Heart left ventricle (tissue), 16 donors: ENCODE data around the gene PTPN3. TPM values are rescaled to one million over a fixed set of nuclear protein-coding genes. Genes with fewer than 3 reads are reported as not detected.

Experiments
- ATAC-seq, 4 donors: fragments of 200-7000 bp; cut with Tn5 transposase; one replicate each; pipeline ENCODE4 v1.9.1; 2020 to 2022; ENCODE audit warnings: moderate library complexity in 4 of 4, mild to moderate bottlenecking in 3 of 4, moderate number of reproducible peaks in 1 of 4
- DNase-seq, 5 donors: peaks; one replicate each; pipeline ENCODE4 v3.0.0-alpha.2; 2020
- H3K27ac ChIP-seq, 12 donors: fragments of 200-600 bp; sonication (generic) in 4 of 12; one replicate each; pipeline versions ENCODE4 v1.5.0 to v1.8.0; 2016 to 2022; ENCODE audit warnings: mild to moderate bottlenecking in 2 of 12
- H3K27me3 ChIP-seq, 9 donors: fragments of 200-600 bp; sonication (generic) in 2 of 9; one replicate each; pipeline versions ENCODE4 v1.5.1 to v1.8.0; 2016 to 2022; ENCODE audit warnings: mild to moderate bottlenecking in 3 of 9
- H3K36me3 ChIP-seq, 9 donors: fragments of 200-600 bp; sonication (generic) in 2 of 9; one replicate each; pipeline versions ENCODE4 v1.5.0 to v1.8.0; 2018 to 2022; ENCODE audit warnings: mild to moderate bottlenecking in 2 of 9
- H3K4me1 ChIP-seq, 12 donors: fragments of 200-600 bp; sonication (generic) in 4 of 12; one replicate each; pipeline versions ENCODE4 v1.5.0 to v1.8.0; 2016 to 2022; ENCODE audit warnings: mild to moderate bottlenecking in 3 of 12
- H3K4me3 ChIP-seq, 12 donors: fragments of 200-600 bp; sonication (generic) in 4 of 12; one replicate each; pipeline versions ENCODE4 v1.5.0 to v1.8.0; 2017 to 2022; ENCODE audit warnings: mild to moderate bottlenecking in 9 of 12, moderate library complexity in 4 of 12
- H3K9me3 ChIP-seq, 12 donors: fragments of 200-600 bp; sonication (generic) in 4 of 12; one replicate each; pipeline versions ENCODE4 v1.5.0 to v1.8.0; 2016 to 2022; ENCODE audit warnings: mild to moderate bottlenecking in 1 of 12
- POLR2A ChIP-seq, 2 donors: fragments of 450-650 bp; IDR thresholded peaks; one replicate each; pipeline ENCODE4 v1.6.1; 2017; ENCODE audit warnings: antibody characterized with exemption in 2 of 2, mild to moderate bottlenecking in 2 of 2, moderate library complexity in 2 of 2
- WGBS, 4 donors: extraction: QIAGEN DNeasy Blood & Tissue Kit in 2 of 4; methylation state at CpG; one replicate each; pipeline versions ENCODE4 v1.1.5 to v1.1.7; 2013 to 2018; 5-methylcytosine and 5-hydroxymethylcytosine counted together
- intact Hi-C, 10 donors: fragments of 100-400 bp; cut with DNase I; formaldehyde crosslinking; loops; one replicate each; pipeline versions ENCODE4 v1.11.1 to v1.14.2; 2022
- polyA plus RNA-seq, 2 donors: library from polyadenylated mRNA; stranded (reverse); fragments of 200-250 nt; gene quantifications; one replicate each; pipeline ENCODE4 v1.2.3, GENCODE V29; 2013
- total RNA-seq, 9 donors: library from RNA; depleted of rRNA in 2 of 9; stranded (reverse); fragments of >200 nt in 2 of 9; fragmentation: NEBNext Ultra II Directional in 3 of 9; extraction: Animal tissue kit (Norgen Biotek cat#: 25700) in 3 of 9; gene quantifications; one replicate each; pipeline versions ENCODE4 v1.1.0 to v1.2.4, GENCODE V29; 2016 to 2023
- TF ChIP-seq, protein P1 (sequence below), 12 donors: fragments of 200-600 bp; sonication (generic) in 4 of 12; IDR thresholded peaks; one replicate each; pipeline versions ENCODE4 v1.5.0 to v1.8.0; 2018 to 2022; ENCODE audit warnings: antibody characterized with exemption in 12 of 12, mild to moderate bottlenecking in 5 of 12
- donor health status: ischemic (EF 13 %, LVEDD 7.1; RV severe dilation, severe dysfunction).
- donor health status: healthy with polysubstance abuse.
- donor health status: DM: no; HTN: yes; CAD: no.
- donor health status: DM: no; HTN: no; CAD: no.
- donor health status: ischemic (EF 25% LVEDD 6.9; RV normal size, moderate dysfunction).
- donor health status: ischemic (EF 25% LVEDD 5.7; RV mildly dilated, moderate dysfunction).
- donor health status: healthy.
- donor health status: DM: yes; HTN: yes; CAD: no.
- donor health status: ischemic (EF 35%, LVEDD 5.7; RV mildly dilated, moderate dysfunction).
- donor health status: nonischemic (EF 11% LVEDD 7.7; RV severe dilation, severe dysfunction).
- donor health status: DM: yes; HTN: yes; CAD: no.
- donor health status: PGD.
- donor health status: ischemic (EF 29% LVEDD 5.4; RV normal size, mild dysfunction).
- donor health status: nonischemic (EF 23%, LVEDD 6.1; RV moderate dilation, normal function).

The PTPN3 gene
- total and polyA plus RNA-seq, 11 donors = 6.9 to 77.0 (median 51.7) TPM

DNA sequence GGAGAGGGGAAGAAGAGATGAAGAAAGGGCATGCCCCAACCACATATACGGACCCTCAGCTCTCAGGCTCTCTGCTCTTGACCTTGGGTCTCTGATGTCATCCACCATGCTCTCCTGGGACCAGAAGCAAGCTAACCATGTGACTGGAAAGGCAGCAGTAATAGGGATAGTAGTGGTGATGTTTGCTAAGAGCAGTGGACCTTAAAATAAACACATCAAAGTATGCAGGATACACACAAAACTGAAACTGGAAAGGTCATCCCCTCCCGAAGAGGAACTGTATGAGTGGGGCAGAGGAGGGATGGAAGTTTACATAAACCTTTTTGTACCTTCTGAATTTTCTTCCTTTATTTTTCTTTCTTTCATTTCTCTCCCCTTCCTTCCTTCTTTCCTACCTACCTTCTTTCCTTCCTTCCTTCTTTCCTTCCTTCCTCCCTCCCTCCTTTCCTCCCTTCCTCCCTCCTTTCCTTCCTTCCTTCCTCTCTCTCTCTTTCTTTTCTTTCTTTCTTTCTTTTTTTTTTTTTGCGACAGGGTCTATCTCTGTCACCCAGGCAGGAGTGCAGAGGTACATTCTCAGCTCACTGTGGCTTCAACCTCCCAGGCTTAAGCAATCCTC, 8.1 kb upstream of the PTPN3 start:
- H3K27ac ChIP-seq = no peak overlapping the region
- peaks cover 0 to 6% (median 0%) of the 10 kb centered on the region in 9 donors for H3K27me3 ChIP-seq
- TF ChIP-seq, protein P1, sequence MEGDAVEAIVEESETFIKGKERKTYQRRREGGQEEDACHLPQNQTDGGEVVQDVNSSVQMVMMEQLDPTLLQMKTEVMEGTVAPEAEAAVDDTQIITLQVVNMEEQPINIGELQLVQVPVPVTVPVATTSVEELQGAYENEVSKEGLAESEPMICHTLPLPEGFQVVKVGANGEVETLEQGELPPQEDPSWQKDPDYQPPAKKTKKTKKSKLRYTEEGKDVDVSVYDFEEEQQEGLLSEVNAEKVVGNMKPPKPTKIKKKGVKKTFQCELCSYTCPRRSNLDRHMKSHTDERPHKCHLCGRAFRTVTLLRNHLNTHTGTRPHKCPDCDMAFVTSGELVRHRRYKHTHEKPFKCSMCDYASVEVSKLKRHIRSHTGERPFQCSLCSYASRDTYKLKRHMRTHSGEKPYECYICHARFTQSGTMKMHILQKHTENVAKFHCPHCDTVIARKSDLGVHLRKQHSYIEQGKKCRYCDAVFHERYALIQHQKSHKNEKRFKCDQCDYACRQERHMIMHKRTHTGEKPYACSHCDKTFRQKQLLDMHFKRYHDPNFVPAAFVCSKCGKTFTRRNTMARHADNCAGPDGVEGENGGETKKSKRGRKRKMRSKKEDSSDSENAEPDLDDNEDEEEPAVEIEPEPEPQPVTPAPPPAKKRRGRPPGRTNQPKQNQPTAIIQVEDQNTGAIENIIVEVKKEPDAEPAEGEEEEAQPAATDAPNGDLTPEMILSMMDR (IDR thresholded peaks at IDR 0.05) = no peak
- TF ChIP-seq POLR2A (IDR thresholded peaks at IDR 0.05) = no peak
- no peak overlapping the region for H3K4me3 ChIP-seq
- H3K9me3 ChIP-seq = no peaks in the 10 kb centered on the region
- ATAC-seq = peak in 1 of 4 donors; percentile 20
- DNase-seq = no peak
- intact Hi-C loops = no loop called here
- H3K36me3 ChIP-seq = no peaks in the 10 kb centered on the region
- 51 to 57% (median 53%) methylated on average over 3 of the region's 3 CpGs for WGBS, 4 donors
- H3K4me1 ChIP-seq = no peaks in the 10 kb centered on the region

DNA sequence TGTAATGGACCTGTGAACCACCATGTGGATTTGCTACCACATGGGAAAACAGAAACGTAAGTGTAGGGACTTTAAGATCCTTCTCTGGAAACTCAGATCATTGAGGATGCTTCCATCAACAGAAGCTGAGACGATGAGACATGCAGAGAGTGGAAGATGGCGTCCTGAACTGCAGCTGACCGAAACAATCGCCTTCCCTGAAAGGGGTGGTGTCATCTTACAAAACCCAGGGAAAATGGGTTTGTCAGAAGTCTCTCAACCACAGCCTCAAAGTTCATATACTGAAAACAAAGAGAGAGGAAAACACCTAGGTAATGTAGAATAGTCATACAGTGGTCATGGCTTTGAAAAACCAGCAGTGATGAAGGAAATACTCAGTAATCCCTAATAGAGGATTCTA, 6.6 kb upstream of the PTPN3 start:
- TF ChIP-seq, protein P1 (IDR thresholded peaks at IDR 0.05) = no peak
- TF ChIP-seq POLR2A (IDR thresholded peaks at IDR 0.05) = no peak
- no peaks in the 10 kb centered on the region for H3K36me3 ChIP-seq
- H3K27ac ChIP-seq = no peak overlapping the region
- no peak for DNase-seq
- no peak overlapping the region for H3K4me3 ChIP-seq
- no peaks in the 10 kb centered on the region for H3K9me3 ChIP-seq
- intact Hi-C loops = no loop called here
- WGBS, 4 donors = 68 to 77% (median 73%) methylated on average over 5 of the region's 5 CpGs
- ATAC-seq = no peak
- peaks cover 0 to 19% (median 3%) of the 10 kb centered on the region in 9 donors for H3K27me3 ChIP-seq
- H3K4me1 ChIP-seq = peaks cover 0 to 3% (median 0%) of the 10 kb centered on the region in 12 donors

DNA sequence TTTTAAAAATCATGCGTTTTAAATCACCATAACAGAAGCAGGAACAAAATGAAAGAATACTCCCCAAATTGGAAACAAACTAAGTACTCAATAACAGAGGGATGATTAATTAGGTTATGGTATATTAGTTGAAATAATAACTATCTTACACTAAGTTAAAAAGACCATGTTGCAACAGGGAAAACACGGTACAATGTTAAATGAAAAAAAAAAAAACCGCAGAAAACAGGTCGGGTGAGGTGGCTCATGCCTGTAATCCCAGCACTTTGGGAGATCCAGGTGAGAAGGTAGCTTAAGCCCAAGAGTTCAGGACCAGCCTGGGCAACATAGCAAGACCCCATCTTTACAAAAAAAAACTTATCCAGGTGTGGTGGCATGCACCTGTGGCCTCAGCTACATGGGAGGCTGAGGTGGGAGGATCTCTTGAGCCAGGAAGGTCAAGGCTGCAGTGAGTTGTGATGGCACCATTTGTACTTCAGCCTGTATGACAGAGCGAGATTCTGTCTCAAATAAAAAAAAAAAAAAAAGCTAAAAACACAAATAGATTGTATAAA, 2.4 kb upstream of the PTPN3 start:
- WGBS, 4 donors = 73 to 81% (median 76%) methylated on average over 5 of the region's 5 CpGs
- TF ChIP-seq, protein P1 (IDR thresholded peaks at IDR 0.05) = no peak
- no peak for TF ChIP-seq POLR2A (IDR thresholded peaks at IDR 0.05)
- intact Hi-C loops = no loop called here
- ATAC-seq (no peak), DNase-seq (no peak)
- peak overlapping the region in 2 of 12 donors; percentile 39 to 47 for H3K4me3 ChIP-seq
- H3K27me3 ChIP-seq = peaks cover 0 to 51% (median 4%) of the 10 kb centered on the region in 9 donors
- H3K36me3 ChIP-seq = no peaks in the 10 kb centered on the region
- no peak overlapping the region for H3K27ac ChIP-seq
- H3K9me3 ChIP-seq = no peaks in the 10 kb centered on the region
- peaks cover 0 to 20% (median 6%) of the 10 kb centered on the region in 12 donors for H3K4me1 ChIP-seq

DNA sequence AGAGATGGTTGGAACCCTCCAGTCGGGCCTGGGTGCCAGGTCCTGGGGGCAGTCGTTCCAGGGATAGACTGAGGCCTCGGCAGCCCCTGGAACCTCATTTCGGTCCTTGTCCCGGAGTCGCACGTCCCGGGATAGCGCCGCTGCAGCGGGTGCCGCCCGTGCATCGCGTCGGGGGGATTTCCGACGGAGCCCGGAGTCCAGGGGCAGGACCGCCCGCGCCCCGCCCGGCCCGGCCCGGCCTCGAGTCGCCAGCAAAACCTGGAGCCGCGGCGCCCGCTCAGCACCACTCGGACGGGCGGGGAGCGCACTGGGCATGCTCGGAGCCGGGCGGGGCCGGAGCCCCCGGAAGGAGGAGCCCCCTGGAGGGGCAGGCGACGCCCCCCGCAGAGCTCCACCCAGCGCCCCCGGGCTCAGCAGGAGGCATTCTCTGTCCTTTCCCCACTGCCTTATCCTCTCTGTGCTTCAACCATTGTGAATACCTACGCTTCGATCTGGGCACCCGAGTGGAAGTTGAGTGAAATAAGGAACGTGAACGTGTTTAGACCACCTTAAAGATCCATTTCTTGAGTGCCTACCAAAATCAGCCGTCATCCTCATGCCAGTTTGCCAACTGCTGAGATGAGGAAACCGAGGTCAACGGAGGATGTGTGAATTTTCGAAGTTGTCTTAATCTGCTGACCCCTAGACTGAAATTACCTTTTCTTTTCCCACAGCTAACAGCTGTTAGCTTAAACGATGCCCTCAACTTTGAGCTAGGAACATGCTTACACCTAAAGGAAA, 1.7 kb upstream of the PTPN3 start:
- TF ChIP-seq, protein P1 (IDR thresholded peaks at IDR 0.05) = no peak
- TF ChIP-seq POLR2A (IDR thresholded peaks at IDR 0.05) = no peak
- Histone ChIP-seq H3K4me1 (peaks cover 0 to 20% (median 6%) of the 10 kb centered on the region in 12 donors), H3K36me3 (no peaks in the 10 kb centered on the region), H3K9me3 (no peaks in the 10 kb centered on the region), H3K27ac (peak overlapping the region in 1 of 12 donors; percentile 39), H3K27me3 (peaks cover 0 to 56% (median 5%) of the 10 kb centered on the region in 9 donors), H3K4me3 (peak overlapping the region in 11 of 12 donors; percentile 22 to 61 (median 47))
- ATAC-seq (peak; percentile 78 to 95 (median 92)), DNase-seq (peak; percentile 66 to 74 (median 73))
- intact Hi-C loops = no loop called here
- WGBS, 4 donors = 3 to 6% (median 5%) methylated on average over 29 to 56 of the region's 56 CpGs
